Measurements from ENCODE around the gene GOLGA6L7. TPM values are rescaled to one million over a fixed set of nuclear protein-coding genes. Genes with fewer than 3 reads are reported as not detected.

The GOLGA6L7 gene
- total RNA-seq, 1 donor from 2014 or later, result not detected

Other genes starting within 250 kb of the GOLGA6L7 start
- not detected in 2 replicates for gene GOLGA8M, start 136.2 kb downstream of the GOLGA6L7 start, total RNA-seq (ENCODE audit: low replicate concordance)
- gene APBA2, start 37.3 kb upstream of the GOLGA6L7 start, total RNA-seq (ENCODE audit: low replicate concordance), result 35.8 and 70.4 TPM in 2 replicates